HG02870 (cell line): ENCODE data around the gene AKAP8L.
"Not testable (repeated sequence)": the region's sequence is repeated elsewhere in the genome, so short reads cannot be mapped to it uniquely, and the experiment has no call there.

ENCODE experiments used
- ATAC-seq: cut with Tn5 transposase; IDR thresholded peaks from one replicate; pipeline ENCODE4 v1.9.1; 2021; ENCODE audit warnings: mild to moderate bottlenecking, moderate library complexity; ENCODE audit not compliant: unreplicated experiment

Gene AKAP8L

DNA sequence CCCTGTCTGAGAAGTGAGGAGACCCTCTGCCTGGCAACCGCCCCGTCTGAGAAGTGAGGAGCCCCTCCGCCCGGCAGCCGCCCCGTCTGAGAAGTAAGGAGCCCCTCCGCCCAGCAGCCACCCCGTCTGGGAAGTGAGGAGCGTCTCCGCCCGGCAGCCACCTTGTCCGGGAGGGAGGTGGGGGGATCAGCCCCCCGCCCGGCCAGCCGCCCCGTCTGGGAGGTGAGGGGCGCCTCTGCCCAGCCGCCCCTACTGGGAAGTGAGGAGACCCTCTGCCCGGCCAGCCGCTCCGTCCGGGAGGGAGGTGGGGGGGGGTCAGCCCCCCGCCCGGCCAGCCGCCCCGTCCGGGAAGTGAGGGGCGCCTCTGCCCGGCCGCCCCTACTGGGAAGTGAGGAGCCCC, 55.7 kb downstream of the AKAP8L start:
- ATAC-seq = not testable (repeated sequence)

DNA sequence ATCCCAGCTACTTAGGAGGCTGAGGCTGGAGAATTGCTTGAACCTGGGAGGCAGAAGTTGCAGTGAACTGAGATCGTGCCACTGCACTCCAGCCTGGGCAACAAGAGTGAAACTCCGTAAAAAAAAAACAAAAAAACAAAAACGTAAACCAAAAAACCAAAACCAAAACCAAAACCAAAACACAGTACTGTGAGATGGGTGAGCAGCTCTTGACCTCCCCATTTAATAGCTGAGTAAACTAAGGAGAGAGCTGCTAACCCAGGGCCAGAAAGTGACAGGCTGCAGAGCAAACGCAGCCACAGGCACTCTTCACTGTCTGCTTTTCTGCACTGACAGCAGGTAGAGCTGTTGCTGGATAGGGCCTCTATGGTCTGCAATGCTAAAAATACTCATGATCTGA, 58.8 kb downstream of the AKAP8L start:
- not testable (repeated sequence) for ATAC-seq

DNA sequence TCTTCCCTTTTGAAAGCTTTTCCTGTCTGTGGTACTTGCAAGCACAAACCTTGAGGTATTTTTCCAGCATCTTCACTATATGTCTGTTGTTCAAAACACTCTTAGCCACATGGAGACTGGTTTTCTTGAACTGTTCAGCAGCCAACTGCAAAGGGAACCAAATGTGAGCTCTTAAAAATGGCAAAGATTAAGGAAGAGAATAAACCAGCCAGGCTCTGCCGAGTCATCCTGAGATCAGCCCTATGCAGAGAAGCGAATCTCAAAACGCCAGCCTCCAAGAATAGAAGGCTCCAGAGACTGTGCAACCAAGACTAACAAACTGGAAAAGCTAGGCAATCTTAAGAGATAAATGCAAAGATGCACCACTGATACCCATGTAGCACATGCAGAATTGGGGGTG, 59.9 kb downstream of the AKAP8L start:
- ATAC-seq = no peak

DNA sequence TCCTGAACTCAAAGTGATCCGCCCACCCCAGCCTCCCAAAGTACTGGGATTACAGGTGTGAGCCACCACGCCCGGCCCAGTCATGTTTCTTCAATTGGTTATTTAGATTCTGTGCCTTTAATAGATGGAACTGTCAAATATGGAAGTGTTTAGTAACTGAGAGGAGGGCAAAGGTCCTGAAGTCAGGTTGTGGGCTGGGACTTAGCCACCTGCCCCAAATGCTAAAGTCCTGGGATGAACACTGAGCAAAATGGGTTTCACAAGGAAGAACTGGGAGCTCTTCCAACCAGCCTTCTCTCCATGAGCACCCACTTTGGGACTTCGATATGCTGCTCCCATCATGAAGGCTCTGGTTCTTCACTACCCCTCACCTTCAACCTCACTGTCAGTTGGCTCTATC, 60.9 kb downstream of the AKAP8L start:
- no peak for ATAC-seq

DNA sequence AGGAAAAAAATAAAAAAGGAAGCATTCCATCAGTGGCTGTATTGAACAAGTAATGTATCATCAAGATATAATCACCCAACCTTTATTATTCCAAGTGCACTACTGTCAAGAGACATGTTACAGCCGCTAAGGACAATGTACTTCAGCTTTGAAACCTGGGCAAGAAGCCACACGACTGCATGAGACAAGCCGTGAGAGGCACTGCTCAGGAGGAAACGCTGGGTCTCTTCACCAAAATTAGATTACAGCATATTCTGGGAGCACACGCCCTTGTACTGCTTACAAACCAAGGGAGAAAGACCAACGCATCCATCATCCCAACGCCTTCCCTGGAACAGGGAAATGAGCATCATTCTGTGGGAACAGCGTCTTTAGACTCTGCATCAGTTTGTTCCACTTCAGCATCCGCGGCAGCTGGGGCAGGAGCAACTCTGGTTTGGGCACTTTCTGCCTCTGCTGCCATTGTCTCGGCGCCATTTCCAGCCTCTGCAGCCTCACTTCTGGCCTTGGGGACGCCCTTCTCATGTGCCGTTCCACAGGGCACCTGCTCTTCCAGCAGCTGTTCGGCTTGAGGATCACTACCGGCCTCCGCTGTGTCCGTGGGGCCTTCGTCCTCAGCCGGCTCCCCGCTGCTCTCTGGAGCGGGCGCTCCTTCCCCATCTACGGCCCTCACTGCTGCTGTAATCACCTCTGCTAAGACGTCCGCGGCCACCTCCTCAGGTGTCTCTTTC, 64.1 kb downstream of the AKAP8L start:
- no peak for ATAC-seq

DNA sequence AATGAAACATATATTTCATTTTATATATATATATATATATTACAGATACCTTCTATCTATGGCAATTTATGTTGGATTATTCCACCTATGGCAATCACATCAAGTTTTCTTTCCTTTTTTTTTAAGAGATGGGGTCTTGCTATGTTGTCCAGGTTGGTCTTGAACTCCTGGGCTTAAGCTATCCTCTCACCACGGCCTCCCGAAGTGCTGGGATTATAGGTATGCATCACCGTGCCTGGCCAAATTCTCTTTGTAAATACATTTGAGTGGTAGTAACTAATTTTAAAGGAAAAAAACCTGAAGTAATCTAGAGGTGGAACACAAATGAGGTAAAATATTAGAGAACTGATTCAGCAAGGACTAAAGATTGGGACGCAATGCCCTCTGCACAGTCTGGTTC, 64.9 kb downstream of the AKAP8L start:
- no peak for ATAC-seq

DNA sequence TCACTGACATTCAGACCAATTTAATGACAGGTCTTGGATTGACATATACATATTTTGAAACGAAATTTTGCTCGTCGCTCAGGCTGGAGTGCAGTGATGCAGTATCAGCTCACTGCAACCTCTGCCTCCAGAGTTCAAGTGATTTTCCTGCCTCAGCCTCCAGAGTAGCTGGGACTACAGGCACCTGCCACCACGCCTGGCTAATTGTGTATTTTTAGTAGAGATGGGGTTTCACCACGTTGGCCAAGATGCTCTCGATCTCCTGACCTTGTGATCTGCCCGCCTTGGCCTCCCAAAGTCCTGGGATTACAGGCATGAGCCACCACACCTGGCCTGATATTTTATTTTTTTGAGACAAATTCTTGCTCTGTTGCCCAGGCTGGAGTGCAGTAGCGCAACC, 66.3 kb downstream of the AKAP8L start:
- not testable (repeated sequence) for ATAC-seq

DNA sequence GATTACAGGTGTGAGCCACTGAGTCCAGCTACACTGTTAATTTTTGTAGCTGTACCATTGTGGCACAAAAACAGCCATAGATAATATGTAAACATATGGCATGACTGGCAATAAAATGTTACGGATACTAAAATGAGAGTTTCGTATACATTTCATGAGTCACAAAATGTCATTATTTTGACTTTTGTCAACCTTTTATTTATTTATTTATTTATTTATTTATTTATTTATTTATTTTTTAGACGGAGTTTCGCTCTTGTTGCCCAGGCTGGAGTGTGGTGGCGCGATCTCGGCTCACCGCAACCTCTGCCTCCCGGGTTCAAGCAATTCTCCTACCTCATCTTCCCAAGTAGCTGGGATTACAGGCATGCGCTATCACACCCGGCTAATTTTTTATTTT, 77.5 kb downstream of the AKAP8L start:
- ATAC-seq = not testable (repeated sequence)

DNA sequence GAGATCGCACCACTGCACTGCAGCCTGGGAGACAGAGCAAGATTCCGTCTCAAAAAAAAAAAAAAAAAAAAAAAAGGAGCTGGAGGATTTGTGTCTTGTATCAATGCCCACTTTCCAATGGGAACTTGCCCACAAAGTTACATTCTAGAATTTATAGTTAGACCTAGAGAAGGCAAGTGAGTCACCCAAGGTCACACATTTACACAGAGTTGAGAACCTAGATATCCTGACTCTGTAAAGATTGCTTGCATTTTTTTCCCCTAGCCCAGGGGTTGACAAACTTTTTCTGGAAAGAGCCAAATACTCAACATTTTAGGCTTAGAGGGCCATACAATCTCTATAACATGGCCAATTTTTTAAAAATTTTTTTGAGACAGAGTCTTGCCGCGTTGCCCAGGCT, 78.7 kb downstream of the AKAP8L start:
- no peak for ATAC-seq

DNA sequence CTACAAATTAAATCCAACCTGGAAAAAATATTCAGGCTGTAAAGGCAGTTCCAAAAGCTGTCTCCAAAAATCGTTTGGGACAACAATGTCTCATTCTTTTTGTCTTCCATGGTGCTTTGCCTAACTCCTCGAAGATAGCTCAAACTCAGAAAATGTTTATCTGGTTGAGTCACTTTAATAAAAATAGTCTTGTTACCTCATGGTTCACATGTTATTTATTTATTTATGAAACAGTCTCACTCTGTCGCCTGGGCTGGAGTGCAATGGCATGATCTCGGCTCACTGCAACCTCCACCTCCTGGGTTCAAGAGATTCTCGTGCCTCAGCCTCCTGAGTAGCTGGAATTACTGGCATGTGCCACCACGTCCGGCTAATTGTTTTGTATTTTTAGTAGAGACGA, 81.6 kb downstream of the AKAP8L start:
- ATAC-seq = no peak

DNA sequence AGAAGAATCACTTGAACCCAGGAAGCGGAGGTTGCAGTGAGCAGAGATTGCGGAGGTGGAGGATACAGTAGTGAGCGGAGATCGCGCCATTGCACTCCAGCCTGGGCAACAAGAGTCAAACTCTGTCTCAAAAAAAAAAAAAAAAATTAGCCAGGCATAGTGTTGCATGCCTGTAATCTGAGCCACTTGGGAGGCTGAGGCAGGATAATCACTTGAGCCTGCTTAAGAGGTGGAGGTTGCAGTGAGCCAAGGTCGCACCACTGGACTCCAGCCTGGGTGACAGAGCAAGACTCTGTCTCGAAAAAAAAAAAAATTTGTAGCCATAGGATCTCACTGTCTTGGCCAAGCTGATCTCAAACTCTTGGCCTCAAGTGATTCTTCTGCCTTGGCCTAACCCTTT, 82.8 kb downstream of the AKAP8L start:
- not testable (repeated sequence) for ATAC-seq

DNA sequence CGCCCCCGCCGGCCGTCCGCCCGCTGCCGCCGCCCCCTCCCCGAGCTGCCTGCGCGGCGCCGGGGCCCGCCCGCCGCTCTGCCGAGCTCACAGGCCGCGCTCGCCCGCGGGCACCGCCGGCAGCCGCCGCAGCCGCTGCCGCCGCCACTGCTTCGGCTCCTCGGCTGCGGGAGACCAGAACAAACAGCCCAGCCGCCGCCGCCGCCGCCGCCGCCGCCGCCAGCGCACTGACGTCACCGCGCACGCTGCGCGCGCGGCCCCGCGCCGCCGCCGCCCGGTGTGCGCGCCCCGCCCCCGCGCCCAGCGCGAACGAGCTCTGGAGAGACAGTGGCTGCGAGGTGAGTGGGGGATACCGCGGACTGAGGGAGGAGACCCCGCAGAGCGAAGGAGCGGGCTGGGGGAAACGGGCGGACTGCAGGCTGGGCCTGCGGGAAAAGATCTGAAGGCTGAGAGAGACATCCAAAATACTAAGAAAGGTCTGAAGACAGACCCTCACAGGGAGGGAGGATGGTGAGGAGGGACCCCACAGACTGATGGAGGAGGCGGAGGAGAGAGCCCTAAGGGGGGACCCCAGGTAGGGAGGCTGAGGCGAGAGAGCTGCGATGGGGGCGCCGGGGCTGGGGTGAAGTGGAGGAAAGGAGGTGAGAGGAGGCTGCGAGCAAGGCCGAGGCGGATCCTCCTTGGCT, 86.3 kb downstream of the AKAP8L start, which contains the start of gene BRD4:
TSS of gene BRD4 (minus strand) at position 229 of the 686 bp plus-strand sequence. CDS start 59,440 bp downstream, outside the sequence.
- peak; percentile 39 for ATAC-seq

DNA sequence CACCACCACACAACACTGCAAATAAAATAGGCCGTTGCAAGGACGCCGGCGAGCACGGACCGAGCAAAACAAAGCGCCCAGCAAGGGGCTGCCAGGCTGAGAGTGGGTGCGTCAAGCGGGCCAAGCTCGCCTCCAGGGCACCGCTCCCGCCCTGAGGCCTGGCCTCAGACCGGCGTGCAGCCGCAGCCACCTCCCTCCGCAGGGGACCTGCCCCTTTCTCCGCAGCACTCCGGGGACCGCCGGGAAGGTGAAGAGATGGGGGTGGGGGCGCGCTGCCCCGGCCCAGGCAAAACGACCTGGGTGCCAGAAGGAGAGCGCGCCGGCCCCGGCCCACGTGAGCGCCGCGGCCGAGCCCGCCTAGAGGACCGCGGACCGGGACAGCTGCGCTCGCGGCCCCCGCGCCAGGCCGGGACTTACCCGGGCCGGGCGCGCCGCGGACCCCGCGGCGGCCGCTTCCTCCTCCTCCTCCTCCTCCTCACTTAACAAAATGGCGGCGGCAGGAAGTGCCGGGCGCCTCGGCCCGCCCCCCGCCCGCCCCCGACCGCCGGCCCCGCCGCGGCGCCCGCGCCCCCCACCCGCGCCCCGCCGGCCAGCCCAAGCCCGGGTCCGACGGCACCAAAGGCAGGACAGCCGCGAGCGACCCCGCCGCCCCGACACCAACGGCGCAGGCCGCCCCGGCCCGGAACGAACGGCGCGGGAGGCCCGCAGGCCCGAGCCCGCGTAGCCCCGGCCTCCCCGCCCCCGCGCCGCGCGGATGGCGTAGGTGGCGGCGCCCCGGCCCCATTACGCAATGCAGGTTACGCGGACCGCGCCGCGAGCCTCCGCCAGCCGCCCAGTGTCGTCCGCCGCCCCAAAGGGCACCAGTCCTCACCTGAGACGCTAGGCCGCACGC, 87.1 kb downstream of the AKAP8L start:
- ATAC-seq = peak; percentile 34

DNA sequence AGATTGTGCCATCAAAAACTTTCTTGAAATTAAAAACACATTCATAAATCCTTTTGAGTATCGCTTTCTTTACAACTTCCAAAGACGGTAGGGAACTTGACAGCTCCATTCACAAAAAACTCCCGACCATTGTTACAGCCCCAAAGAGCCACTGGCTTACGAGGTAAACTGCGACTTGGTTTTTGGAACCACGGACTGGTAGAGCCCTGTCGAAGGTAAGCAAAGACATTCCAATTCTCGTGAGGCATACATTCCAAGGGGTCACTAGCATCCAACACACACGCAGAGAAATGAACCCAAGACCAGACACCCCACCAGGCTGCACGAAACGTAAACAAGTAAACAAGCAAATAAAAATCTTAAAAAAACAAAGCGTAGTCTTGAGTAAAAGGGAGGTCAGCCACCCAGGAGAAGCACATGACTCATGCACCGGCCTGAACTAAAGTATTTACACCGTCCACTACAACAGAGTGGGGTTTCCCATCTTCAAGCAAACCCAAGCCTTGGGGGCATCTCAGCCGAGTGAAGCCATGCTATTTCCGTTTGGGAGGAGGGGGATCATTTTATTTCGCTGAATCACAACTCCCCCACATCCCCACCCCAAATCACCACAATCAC, 87.9 kb downstream of the AKAP8L start:
- no peak for ATAC-seq
